Osteoblast (primary cell): ENCODE results near the gene RALY. TPM values are rescaled to one million over a fixed set of nuclear protein-coding genes. Genes with fewer than 3 reads are reported as not detected.

Experiments used
- DNase-seq: peaks from one replicate; pipeline ENCODE4 v3.0.0; 2011; ENCODE audit warnings: low spot score, mixed read lengths; ENCODE audit not compliant: insufficient read length; ENCODE audit errors: missing footprints
- H2AFZ ChIP-seq: 2 replicates; pipeline ENCODE4 v1.6.0; 2011; ENCODE audit warnings: mild to moderate bottlenecking, low read length
- H3K27ac ChIP-seq: 2 replicates; pipeline ENCODE4 v1.5.1; 2011; ENCODE audit warnings: mild to moderate bottlenecking, low read depth, low read length, moderate library complexity
- H3K27me3 ChIP-seq: 2 replicates; pipeline ENCODE4 v1.6.0; 2012; ENCODE audit warnings: mild to moderate bottlenecking, control low read depth, inconsistent platforms, low read length, moderate library complexity; ENCODE audit not compliant: insufficient read depth
- H3K36me3 ChIP-seq: 2 replicates; pipeline ENCODE4 v1.5.1; 2011; ENCODE audit warnings: mild to moderate bottlenecking, low read length, control low read depth, moderate library complexity; ENCODE audit not compliant: insufficient read depth
- H3K4me1 ChIP-seq: 2 replicates; pipeline ENCODE4 v1.5.1; 2011; ENCODE audit warnings: mild to moderate bottlenecking, low read length, control low read depth, moderate library complexity; ENCODE audit not compliant: insufficient read depth
- H3K4me2 ChIP-seq: 2 replicates; pipeline ENCODE4 v1.6.0; 2011; ENCODE audit warnings: mild to moderate bottlenecking, low read length; ENCODE audit not compliant: insufficient read depth
- H3K4me3 ChIP-seq: fragments of 200-600 bp; sonication (generic); 3 replicates; pipeline ENCODE4 v1.5.1; 2012; ENCODE audit warnings: mild to moderate bottlenecking, low read length, inconsistent platforms; ENCODE audit not compliant: insufficient read depth
- H3K79me2 ChIP-seq: 2 replicates; pipeline ENCODE4 v1.6.0; 2012; ENCODE audit warnings: mild to moderate bottlenecking, low read length, control low read depth, inconsistent platforms; ENCODE audit not compliant: insufficient read depth
- H3K9me3 ChIP-seq: 2 replicates; pipeline ENCODE4 v1.5.1; 2011; ENCODE audit warnings: low read depth, low read length, control low read depth
- H4K20me1 ChIP-seq: 2 replicates; pipeline ENCODE4 v1.6.0; 2012; ENCODE audit warnings: mild to moderate bottlenecking, low read length, control low read depth; ENCODE audit not compliant: insufficient read depth
- CTCF ChIP-seq: IDR thresholded peaks from 2 replicates; pipeline ENCODE4 v1.5.1; 2011; ENCODE audit warnings: mild to moderate bottlenecking, low read depth, low read length, moderate library complexity; ENCODE audit errors: extremely low read depth
- total RNA-seq: library from RNA; depleted of rRNA; stranded (reverse); fragments of >200 nt; gene quantifications from 2 replicates; pipeline ENCODE4 v1.2.3, GENCODE V29; 2012

RALY gene
- total RNA-seq, 1 donor: 77.1 TPM

- Histone ChIP-seq H3K9me3 (no peaks in the 10 kb centered on the region), H3K27me3 (no peaks in the 10 kb centered on the region), H3K4me3 (no peak overlapping the region), H3K27ac (no peak overlapping the region), H2AFZ (no peak overlapping the region), H3K4me2 (no peak overlapping the region), H3K4me1 (peaks cover 3% of the 10 kb centered on the region), H4K20me1 (peaks cover 37% of the 10 kb centered on the region), H3K36me3 (peaks cover 97% of the 10 kb centered on the region), H3K79me2 (peaks cover 64% of the 10 kb centered on the region)
- DNase-seq: no peak
- no peak for TF ChIP-seq CTCF
These were observed 104.9 kb downstream of the RALY start for GRCh38 chr20:34098570-34098969.

- Histone ChIP-seq H4K20me1 (peaks cover 38% of the 10 kb centered on the region), H3K4me1 (peaks cover 3% of the 10 kb centered on the region), H3K36me3 (peaks cover 97% of the 10 kb centered on the region), H3K4me2 (no peak overlapping the region), H3K9me3 (no peaks in the 10 kb centered on the region), H3K4me3 (no peak overlapping the region), H3K79me2 (peaks cover 71% of the 10 kb centered on the region), H3K27ac (no peak overlapping the region), H2AFZ (no peak overlapping the region), H3K27me3 (no peaks in the 10 kb centered on the region)
- no peak for DNase-seq
- no peak for TF ChIP-seq CTCF
These were observed 106.0 kb downstream of the RALY start for GRCh38 chr20:34099675-34100074.

GRCh38 chr20:34100576-34100975, 106.9 kb downstream of the RALY start:
- Histone ChIP-seq H3K27me3 (no peaks in the 10 kb centered on the region), H3K79me2 (peaks cover 77% of the 10 kb centered on the region), H3K36me3 (peaks cover 97% of the 10 kb centered on the region), H4K20me1 (peaks cover 43% of the 10 kb centered on the region), H3K27ac (no peak overlapping the region), H3K4me1 (peaks cover 3% of the 10 kb centered on the region), H3K4me3 (no peak overlapping the region), H3K9me3 (no peaks in the 10 kb centered on the region), H2AFZ (no peak overlapping the region), H3K4me2 (no peak overlapping the region)
- no peak for DNase-seq
- TF ChIP-seq CTCF: no peak

- Histone ChIP-seq H3K36me3 (peaks cover 95% of the 10 kb centered on the region), H4K20me1 (peaks cover 53% of the 10 kb centered on the region), H3K79me2 (peaks cover 80% of the 10 kb centered on the region)
These were observed 108.6 kb downstream of the RALY start for GRCh38 chr20:34102342-34102741.

More at GRCh38 chr20:34102342-34102741, 108.6 kb downstream of the RALY start:
- H3K9me3 ChIP-seq: no peaks in the 10 kb centered on the region
- no peak overlapping the region for H2AFZ ChIP-seq
- no peak overlapping the region for H3K4me3 ChIP-seq
- no peak overlapping the region for H3K4me2 ChIP-seq
- no peak overlapping the region for H3K27ac ChIP-seq
- DNase-seq: no peak
- H3K4me1 ChIP-seq: no peaks in the 10 kb centered on the region
- TF ChIP-seq CTCF: no peak
- H3K27me3 ChIP-seq: no peaks in the 10 kb centered on the region
